Activated CD4-positive, alpha-beta T cell treated with anti-CD3 and anti-CD28 coated beads, Interleukin-2, amount 10 ng/mL, durations not matched to agents 7 days and 5 days (primary cell): Measurements from ENCODE around the gene BRCA1. TPM values are rescaled to one million over a fixed set of nuclear protein-coding genes. Genes with fewer than 3 reads are reported as not detected.
"Not testable (repeated sequence)": the region's sequence is repeated elsewhere in the genome, so short reads cannot be mapped to it uniquely, and the experiment has no call there.

Experiments used
- CTCF ChIA-PET: fragments of 350-600 bp; sonication (Branson Sonifier 250); formaldehyde crosslinking; loops from one replicate; lab custom pipeline; 2021; ENCODE audit warnings: antibody characterized with exemption; lab: Charles Lee
- POLR2A ChIA-PET: fragments of 350-600 bp; sonication (Branson Sonifier 250); formaldehyde crosslinking; loops from one replicate; lab custom pipeline; 2021; ENCODE audit warnings: antibody characterized with exemption; lab: Charles Lee
- DNase-seq: peaks from one replicate; pipeline ENCODE4 v3.0.0-alpha.2; 2020
- H3K27ac Mint-ChIP-seq: one replicate; pipeline ENCODE4 v1.8.0; 2021; ENCODE audit warnings: mild to moderate bottlenecking, moderate library complexity, mixed read lengths
- H3K27me3 Mint-ChIP-seq: one replicate; pipeline ENCODE4 v1.8.0; 2021; ENCODE audit warnings: mixed read lengths
- H3K36me3 Mint-ChIP-seq: one replicate; pipeline ENCODE4 v1.8.0; 2021; ENCODE audit warnings: low read depth, mixed read lengths
- H3K4me1 Mint-ChIP-seq: one replicate; pipeline ENCODE4 v1.8.0; 2021; ENCODE audit warnings: mixed read lengths
- H3K4me3 Mint-ChIP-seq: one replicate; pipeline ENCODE4 v1.8.0; 2021; ENCODE audit warnings: mild to moderate bottlenecking, moderate library complexity, mixed read lengths
- H3K9me3 Mint-ChIP-seq: one replicate; pipeline ENCODE4 v1.8.0; 2021; ENCODE audit warnings: mixed read lengths
- total RNA-seq, 2 experiments: library from RNA; stranded (reverse); gene quantifications; one replicate each; pipeline ENCODE4 v1.2.3, GENCODE V29; 2021

BRCA1 gene
- total RNA-seq, 2 experiments from 2014 or later: 67.4 to 76.0 TPM

- POLR2A ChIA-PET, DNase-seq, H3K9me3 Mint-ChIP-seq: not testable (repeated sequence)
Measured at GRCh38 chr17:43127333-43127876, 2.2 kb upstream of the BRCA1 start.

DNA sequence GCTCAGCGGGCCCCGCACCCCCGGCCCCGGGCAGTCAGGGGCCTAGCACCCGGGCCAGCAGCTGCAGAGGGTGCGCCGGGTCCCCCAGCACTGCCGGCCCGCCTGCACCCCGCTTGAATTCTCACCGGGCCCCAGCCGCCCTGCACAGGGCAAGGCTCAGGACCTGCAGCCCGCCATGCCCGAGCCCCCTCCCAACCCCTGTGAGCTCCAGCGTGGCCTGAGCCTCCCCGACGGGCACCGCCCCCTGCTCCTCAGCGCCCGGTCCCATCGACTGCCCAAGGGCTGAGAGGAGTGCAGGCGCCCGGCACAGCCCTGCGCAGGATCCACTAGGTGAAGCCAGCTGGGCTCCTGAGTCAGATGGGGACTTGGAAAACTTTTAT lies 1.7 kb upstream of the BRCA1 start:
- ChIA-PET POLR2A (no interaction called here), CTCF (no interaction called here)
- Mint-ChIP-seq H3K4me1 (peaks cover 38% of the 10 kb centered on the region), H3K9me3 (no peaks in the 10 kb centered on the region), H3K27me3 (no peaks in the 10 kb centered on the region), H3K36me3 (peaks cover 27% of the 10 kb centered on the region), H3K27ac (peak overlapping the region; percentile 72), H3K4me3 (peak overlapping the region; percentile 65)
- no peak for DNase-seq

More at GRCh38 chr17:43127333-43127876, 2.2 kb upstream of the BRCA1 start:
- CTCF ChIA-PET: interaction anchor here (1.9 kb wide), 1 partner anchor 13 kb away, joined by 7 read pairs; no protein-coding TSS in a partner anchor
- Mint-ChIP-seq H3K27ac (peak overlapping the region; percentile 72), H3K4me3 (peak overlapping the region; percentile 65), H3K4me1 (peaks cover 35% of the 10 kb centered on the region), H3K36me3 (peaks cover 29% of the 10 kb centered on the region)
- not testable (repeated sequence) for H3K27me3 Mint-ChIP-seq

GRCh38 chr17:43125967-43126910 lies 1.1 kb upstream of the BRCA1 start:
- H3K36me3 Mint-ChIP-seq: peaks cover 29% of the 10 kb centered on the region
- peak overlapping the region; percentile 96 for H3K4me3 Mint-ChIP-seq
- no peak for DNase-seq
- POLR2A ChIA-PET: no interaction called here
- no peaks in the 10 kb centered on the region for H3K27me3 Mint-ChIP-seq
- peaks cover 40% of the 10 kb centered on the region for H3K4me1 Mint-ChIP-seq
- CTCF ChIA-PET: interaction anchor here (0.7 kb wide), 1 partner anchor 15 kb away, joined by 3 read pairs; no protein-coding TSS in a partner anchor
- H3K27ac Mint-ChIP-seq: peak overlapping the region; percentile 97
- H3K9me3 Mint-ChIP-seq: no peaks in the 10 kb centered on the region

DNA sequence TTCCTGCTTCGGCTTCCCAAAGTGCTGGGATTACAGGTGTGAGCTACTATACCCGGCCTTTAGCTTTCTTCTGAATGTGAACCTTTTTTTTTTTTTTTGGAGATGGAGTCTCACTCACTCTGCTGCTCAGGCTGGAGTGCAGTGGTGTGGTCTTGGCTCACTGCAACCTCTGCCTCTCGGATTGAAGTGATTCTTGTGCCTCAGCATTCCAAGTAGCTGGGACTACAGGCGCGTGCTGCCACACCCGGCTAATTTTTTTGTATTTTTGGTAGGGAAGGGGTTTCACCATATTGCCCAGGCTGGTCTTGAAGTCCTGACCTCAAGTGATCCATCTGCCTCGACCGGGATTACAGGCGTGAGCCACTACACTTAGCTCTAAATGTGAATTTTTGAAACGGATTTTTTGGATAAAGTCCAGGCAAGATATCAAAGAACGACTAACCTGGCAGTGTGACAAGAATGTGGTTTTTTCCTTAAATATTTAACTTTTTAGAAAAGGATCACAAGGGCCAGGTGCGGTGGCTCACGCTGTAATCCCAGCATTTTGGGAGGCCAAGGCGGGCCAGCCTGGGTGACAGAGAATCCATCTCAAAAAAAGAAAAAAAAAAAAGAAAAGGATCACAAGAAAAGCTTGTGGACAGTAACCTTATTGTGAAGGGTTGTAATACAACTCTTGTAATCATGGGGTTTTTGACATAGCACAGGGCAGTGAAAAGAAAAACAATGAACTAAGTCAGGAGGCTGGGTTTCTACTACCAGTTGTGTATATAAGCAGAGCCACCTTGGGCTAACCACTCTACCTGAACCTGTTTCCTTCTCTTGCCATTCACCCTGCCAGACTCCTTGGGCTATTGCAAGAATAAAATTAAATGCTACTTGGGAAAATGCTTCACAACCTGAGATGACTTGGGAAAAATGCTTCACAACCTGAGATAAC lies 6.2 kb downstream of the BRCA1 start:
- Mint-ChIP-seq H3K27me3 (no peaks in the 10 kb centered on the region), H3K9me3 (no peaks in the 10 kb centered on the region), H3K4me3 (no peak overlapping the region), H3K27ac (no peak overlapping the region), H3K36me3 (peaks cover 17% of the 10 kb centered on the region), H3K4me1 (peaks cover 10% of the 10 kb centered on the region)
- no peak for DNase-seq
- CTCF ChIA-PET: interaction anchor here (0.7 to 0.8 kb wide), 3 partner anchors 10 to 161 kb away, joined by 3 read pairs; no protein-coding TSS in a partner anchor
- POLR2A ChIA-PET: no interaction called here

- H3K36me3 Mint-ChIP-seq: peaks cover 25% of the 10 kb centered on the region
- no peaks in the 10 kb centered on the region for H3K4me1 Mint-ChIP-seq
- H3K9me3 Mint-ChIP-seq: no peaks in the 10 kb centered on the region
- CTCF ChIA-PET: interaction anchor here (0.6 to 0.7 kb wide), 2 partner anchors 107 to 411 kb away, joined by 4 read pairs; no protein-coding TSS in a partner anchor
- H3K27me3 Mint-ChIP-seq: no peaks in the 10 kb centered on the region
- no peak for DNase-seq
- POLR2A ChIA-PET: interaction anchor here (0.6 kb wide), 1 partner anchor 65 kb away, joined by 4 read pairs; no protein-coding TSS in a partner anchor
- H3K4me3 Mint-ChIP-seq: no peak overlapping the region
- H3K27ac Mint-ChIP-seq: no peak overlapping the region
Measured at GRCh38 chr17:43114151-43114552, 11.0 kb downstream of the BRCA1 start.

DNA sequence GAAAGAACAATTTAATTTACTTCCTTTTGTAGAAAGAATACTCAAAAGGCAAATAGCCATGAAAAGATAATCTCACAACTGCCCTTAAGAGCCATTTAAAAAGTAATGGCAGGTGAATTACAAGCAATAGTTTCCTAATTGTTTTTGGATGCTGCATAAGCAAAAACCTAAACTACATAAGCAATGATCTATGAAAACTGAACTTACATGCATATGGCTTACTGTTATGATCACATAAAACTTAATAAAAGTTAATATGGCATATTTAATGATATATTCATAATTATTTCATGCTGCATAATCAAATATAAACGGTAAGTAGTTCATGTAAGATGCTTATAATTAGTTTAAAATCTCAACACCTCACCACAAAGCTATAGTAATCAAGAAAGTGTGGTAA lies 18.6 kb downstream of the BRCA1 start:
- Mint-ChIP-seq H3K27ac (no peak overlapping the region), H3K4me3 (no peak overlapping the region), H3K36me3 (peaks cover 36% of the 10 kb centered on the region), H3K27me3 (no peaks in the 10 kb centered on the region), H3K9me3 (no peaks in the 10 kb centered on the region), H3K4me1 (no peaks in the 10 kb centered on the region)
- ChIA-PET POLR2A (no interaction called here), CTCF (no interaction called here)
- no peak for DNase-seq

GRCh38 chr17:43105146-43105545 lies 20.0 kb downstream of the BRCA1 start:
- Mint-ChIP-seq H3K36me3 (peaks cover 34% of the 10 kb centered on the region), H3K27ac (no peak overlapping the region), H3K9me3 (no peaks in the 10 kb centered on the region), H3K4me3 (no peak overlapping the region), H3K27me3 (no peaks in the 10 kb centered on the region), H3K4me1 (no peaks in the 10 kb centered on the region)
- no peak for DNase-seq
- CTCF ChIA-PET: interaction anchor here (1.0 kb wide), 1 partner anchor 93 kb away, joined by 3 read pairs; no protein-coding TSS in a partner anchor
- POLR2A ChIA-PET: no interaction called here

GRCh38 chr17:43104665-43105064 lies 20.5 kb downstream of the BRCA1 start:
- Mint-ChIP-seq H3K36me3 (peaks cover 31% of the 10 kb centered on the region), H3K4me1 (no peaks in the 10 kb centered on the region), H3K27me3 (no peaks in the 10 kb centered on the region), H3K4me3 (no peak overlapping the region), H3K27ac (no peak overlapping the region), H3K9me3 (no peaks in the 10 kb centered on the region)
- no peak for DNase-seq
- POLR2A ChIA-PET: no interaction called here
- CTCF ChIA-PET: interaction anchor here (1.0 kb wide), 1 partner anchor 92 kb away, joined by 3 read pairs; no protein-coding TSS in a partner anchor

DNA sequence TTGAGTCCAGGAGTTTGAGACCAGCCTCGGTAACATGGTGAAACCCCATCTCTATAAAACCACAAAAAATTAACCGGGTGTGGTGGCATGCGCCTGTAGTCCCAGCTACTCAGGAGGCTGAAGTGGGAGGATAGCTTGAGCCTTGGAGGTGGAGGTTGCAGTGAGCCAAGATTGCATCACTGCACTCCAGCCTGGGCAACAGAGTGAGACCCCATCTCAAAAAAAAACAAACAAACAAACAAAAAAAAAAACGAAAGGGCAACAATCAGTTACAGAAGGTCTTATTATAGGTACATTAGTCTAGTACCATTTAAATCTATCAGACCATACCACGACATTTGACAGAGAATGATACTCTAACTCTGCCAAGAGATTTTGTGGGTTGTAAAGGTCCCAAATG lies 29.8 kb downstream of the BRCA1 start:
- H3K4me1 Mint-ChIP-seq, POLR2A ChIA-PET, CTCF ChIA-PET, DNase-seq, H3K9me3 Mint-ChIP-seq, H3K27me3 Mint-ChIP-seq, H3K27ac Mint-ChIP-seq, H3K4me3 Mint-ChIP-seq: not testable (repeated sequence)
- H3K36me3 Mint-ChIP-seq: peaks cover 28% of the 10 kb centered on the region

- no peak for DNase-seq
- Mint-ChIP-seq H3K4me1 (no peaks in the 10 kb centered on the region), H3K27ac (no peak overlapping the region), H3K36me3 (peaks cover 32% of the 10 kb centered on the region), H3K4me3 (no peak overlapping the region), H3K27me3 (no peaks in the 10 kb centered on the region), H3K9me3 (no peaks in the 10 kb centered on the region)
- POLR2A ChIA-PET: no interaction called here
- CTCF ChIA-PET: interaction anchor here (1.0 kb wide), 1 partner anchor 22 kb away, joined by 3 read pairs; no protein-coding TSS in a partner anchor
Measured at GRCh38 chr17:43094129-43094835, 30.9 kb downstream of the BRCA1 start.

DNA sequence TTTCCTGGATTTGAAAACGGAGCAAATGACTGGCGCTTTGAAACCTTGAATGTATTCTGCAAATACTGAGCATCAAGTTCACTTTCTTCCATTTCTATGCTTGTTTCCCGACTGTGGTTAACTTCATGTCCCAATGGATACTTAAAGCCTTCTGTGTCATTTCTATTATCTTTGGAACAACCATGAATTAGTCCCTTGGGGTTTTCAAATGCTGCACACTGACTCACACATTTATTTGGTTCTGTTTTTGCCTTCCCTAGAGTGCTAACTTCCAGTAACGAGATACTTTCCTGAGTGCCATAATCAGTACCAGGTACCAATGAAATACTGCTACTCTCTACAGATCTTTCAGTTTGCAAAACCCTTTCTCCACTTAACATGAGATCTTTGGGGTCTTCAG lies 32.3 kb downstream of the BRCA1 start:
- CTCF ChIA-PET: no interaction called here

More for the DNA sequence above, 32.3 kb downstream of the BRCA1 start:
- H3K4me1 Mint-ChIP-seq: no peaks in the 10 kb centered on the region
- H3K36me3 Mint-ChIP-seq: peaks cover 39% of the 10 kb centered on the region
- no peaks in the 10 kb centered on the region for H3K9me3 Mint-ChIP-seq
- H3K4me3 Mint-ChIP-seq: no peak overlapping the region
- H3K27ac Mint-ChIP-seq: no peak overlapping the region
- DNase-seq: no peak
- POLR2A ChIA-PET: no interaction called here
- H3K27me3 Mint-ChIP-seq: no peaks in the 10 kb centered on the region
